Kasumi-1 (cell line): Measurements from ENCODE around the gene CMSS1.
"Not testable (repeated sequence)": the region's sequence is repeated elsewhere in the genome, so short reads cannot be mapped to it uniquely, and the experiment has no call there.

Experiments
- DNase-seq, 2 experiments: peaks; one replicate each; lab custom pipeline; 2025; lab: John Stamatoyannopoulos, UW

The CMSS1 gene

DNA sequence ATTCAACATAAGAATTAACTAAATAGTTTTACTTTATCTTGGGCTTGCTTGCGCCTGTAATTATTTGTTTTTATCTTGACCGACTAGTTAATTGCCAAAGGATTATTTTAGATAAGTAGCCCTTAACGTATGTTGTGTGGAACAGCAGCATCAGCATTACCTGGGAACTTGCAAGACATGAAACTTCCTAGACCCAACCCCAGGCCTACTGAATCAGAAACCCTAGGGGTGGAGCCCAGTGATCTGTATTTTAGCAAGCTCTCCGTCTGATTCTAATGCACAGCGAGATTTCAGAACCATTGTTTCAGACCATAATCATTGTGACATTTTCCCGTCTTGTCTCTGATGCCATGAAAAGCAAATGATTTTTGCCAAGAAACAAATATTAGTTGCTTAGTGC, 265.5 kb downstream of the CMSS1 start:
- no peak for DNase-seq

DNA sequence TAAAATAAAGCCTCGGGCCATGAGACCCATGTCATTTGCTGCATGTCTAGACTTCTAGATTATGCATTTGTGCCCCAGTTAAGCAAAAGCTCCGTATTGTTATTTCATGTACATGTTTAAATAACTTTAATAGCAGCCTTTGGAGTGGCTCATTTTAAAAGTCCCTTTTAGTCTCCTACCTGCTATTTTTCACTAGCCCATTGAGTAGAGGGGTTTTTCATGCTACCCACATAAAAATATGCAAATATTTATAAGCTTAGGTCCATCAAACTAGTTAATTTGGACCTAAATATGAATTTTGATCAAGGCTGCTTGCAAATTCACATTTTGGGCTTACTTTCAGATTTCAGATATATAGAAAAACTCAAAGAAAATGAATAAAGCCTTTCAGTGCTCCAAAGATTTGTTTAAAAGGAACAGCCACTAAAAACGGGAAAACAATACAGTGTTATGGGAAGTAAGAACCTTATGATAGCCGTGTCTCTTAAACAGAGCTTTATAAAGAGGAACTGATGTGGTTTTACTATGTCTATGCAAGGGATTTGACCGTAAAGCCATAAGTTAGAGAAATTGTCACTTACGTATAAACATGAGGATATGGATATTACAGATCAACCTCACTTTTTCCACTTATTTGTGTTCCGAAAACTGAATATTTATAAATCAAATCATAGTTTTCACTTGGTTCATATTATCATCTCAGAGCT, 266.6 kb downstream of the CMSS1 start:
- DNase-seq: peak; percentile 78 to 87

DNA sequence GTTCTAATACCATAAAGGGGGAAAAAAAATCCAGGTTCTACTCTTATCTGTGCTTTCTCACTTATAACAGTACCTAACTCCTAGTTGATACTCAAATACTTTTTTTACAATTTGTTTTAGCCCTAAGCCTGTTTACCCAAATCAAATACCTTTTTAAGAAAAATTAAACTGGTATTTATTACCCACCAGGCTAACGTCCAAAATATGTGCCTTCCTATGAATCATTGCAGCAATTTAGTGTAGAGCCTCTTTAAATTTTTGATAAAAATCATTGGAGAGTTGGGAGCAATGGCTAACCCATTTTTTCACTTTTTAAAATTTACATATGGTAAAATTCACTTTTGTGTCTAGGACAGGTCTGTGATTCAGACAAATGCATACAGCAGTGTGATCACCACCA, 268.7 kb downstream of the CMSS1 start:
- no peak for DNase-seq

DNA sequence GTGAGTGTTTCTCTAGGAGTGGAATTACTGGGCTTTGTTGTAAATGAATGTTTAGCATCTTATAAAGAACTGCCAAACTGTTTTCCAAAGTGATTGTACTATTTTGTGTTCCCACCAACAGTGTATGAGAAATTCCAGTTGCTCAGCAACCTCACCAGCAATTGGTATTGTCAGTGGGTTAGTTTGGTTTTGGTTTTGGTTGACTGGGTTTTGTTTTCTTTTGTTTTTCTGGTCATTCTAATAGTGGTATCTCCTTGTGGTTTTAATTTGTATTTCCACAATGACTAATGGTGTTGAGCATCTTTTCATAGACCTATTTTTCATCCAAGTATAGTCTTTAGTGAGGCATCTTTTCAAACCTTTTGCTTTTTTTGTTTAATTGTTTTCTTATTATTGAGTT, 269.5 kb downstream of the CMSS1 start:
- DNase-seq: no peak

DNA sequence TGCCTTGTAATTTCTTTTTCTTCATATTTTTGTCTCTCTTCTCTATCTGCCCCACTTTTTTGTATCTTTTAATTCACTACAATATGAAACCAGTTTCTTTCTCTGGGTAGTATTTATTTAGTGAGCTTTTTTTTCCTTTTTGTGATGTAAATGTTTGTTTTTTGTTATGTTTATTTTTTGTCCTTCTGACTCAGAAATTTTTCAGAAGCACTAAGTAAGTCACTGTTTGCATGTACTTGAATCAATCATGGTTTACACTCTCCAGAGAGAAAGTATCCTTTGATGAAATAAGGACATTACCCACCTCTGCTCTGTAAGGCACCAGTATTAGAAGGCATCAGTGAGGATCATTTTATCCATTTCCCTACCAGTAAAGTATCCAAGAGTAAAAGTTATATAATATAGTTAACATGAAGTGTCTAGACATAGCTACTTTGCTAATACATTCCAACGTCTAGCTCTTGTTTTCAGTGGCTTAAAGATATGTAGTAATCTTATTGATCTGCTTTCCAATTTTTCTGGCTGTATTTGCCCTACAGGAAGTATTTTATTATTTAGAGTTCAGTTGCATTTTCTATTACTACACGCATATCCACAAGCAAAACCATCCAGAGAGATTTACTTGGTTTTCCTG, 271.2 kb downstream of the CMSS1 start:
- DNase-seq: no peak

DNA sequence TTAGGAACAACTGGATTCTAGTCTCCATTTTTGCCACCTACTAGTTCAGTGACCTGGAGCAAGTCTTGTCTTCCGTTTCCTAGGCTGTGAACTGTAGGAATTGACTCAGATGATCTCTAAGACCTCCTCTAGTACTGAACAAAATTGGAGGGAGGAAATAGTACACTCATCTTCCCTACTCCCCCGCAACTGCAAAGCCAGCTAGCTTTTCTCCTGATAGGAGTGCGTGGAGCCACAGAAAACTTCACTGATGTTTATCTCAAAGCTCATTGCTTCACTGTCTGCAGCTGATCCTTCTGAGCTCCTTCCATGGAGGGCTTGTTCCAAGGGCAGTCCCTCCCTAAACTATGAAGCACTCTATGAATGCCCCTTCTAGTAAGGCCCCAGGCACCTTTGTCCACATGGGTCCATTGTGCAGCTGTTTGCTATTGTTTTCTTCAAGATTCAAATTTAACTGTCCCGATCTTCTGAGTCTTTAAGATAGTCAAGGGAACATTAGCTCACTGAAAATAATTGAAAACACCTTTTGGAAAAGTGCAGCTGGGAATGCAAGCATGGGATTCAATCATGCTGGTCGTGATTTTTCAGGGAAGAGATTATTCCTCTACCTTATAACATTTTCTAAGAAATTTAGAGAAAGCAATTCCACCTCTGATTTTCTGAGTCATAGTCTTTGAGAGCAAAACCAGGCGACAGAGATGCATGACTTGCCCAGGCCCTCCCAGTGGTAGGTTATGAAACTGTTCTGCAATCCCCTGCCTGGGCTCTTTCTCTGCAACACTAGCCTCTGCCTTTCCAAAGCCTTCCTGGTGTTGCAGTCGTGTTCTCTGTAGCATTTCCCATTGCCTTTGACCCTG, 272.4 kb downstream of the CMSS1 start:
- peak; percentile 70 to 90 for DNase-seq

DNA sequence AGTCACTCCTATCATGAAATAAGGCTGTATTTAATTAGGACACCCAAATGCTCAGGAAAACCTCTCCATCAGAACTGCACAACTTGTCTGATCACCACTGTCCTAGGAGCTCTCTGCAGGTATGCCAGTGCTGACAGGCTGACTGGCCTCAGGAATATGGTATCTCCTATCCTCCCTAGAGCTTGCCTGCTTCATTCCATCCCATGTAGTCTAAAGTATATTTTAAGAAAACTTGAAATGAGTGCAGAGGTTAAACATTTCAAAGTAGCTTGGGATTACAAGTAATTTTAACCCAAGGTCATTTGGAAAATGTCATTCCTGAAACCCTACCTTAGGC, 273.0 kb downstream of the CMSS1 start:
- no peak for DNase-seq

DNA sequence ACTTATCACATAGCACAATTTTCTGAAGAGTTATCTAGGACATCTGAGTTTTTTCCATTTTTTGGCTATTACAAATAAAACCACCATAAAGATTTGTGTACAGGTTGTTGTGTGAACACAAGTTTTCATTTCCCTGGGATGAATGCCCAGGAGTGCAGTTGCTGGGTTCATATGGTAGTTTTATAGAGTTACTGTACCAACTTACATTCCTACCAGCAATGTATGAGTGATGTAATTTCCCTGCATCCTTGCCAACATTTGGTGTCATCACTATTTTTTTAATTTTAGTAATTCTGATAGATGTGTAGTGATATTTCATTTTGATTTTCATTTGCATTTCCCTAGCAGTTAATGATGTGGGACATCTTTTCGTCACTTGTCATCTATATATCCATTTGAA, 276.2 kb downstream of the CMSS1 start:
- no peak for DNase-seq

DNA sequence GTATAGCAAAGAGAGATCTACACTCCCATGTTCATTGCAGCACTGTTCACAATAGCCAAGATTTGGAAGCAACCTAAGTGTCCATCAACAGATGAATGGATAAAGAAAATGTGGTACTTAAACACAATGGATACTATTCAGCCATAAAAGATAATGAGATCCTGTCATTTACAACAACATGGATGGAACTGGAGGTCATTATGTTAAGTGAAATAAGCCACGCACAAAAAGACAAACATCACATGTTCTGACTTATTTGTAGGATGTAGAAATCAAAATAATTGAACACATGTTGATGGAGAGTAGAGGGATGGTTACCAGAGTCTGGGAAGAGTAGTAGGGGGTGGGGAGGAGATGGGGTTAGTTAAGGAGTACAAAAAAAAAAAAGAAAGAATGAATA, 278.6 kb downstream of the CMSS1 start:
- DNase-seq: not testable (repeated sequence)

DNA sequence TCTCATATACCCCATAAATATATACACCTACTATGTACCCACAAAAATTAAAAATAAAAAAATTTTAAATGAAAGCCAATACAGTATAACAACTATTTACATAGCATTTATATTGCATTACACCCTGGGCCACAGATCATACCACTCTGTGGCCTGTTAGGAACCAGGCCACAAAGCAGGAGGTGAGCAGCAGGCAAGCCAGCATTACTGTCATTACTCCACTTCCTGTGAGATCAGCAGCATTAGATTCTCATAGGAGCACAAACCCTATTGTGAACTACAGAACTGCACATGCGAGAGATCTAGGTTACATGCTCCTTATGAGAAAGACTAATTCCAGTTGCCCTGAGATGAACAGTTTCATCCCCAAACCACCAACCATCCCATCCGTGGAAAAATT, 279.2 kb downstream of the CMSS1 start:
- no peak for DNase-seq

DNA sequence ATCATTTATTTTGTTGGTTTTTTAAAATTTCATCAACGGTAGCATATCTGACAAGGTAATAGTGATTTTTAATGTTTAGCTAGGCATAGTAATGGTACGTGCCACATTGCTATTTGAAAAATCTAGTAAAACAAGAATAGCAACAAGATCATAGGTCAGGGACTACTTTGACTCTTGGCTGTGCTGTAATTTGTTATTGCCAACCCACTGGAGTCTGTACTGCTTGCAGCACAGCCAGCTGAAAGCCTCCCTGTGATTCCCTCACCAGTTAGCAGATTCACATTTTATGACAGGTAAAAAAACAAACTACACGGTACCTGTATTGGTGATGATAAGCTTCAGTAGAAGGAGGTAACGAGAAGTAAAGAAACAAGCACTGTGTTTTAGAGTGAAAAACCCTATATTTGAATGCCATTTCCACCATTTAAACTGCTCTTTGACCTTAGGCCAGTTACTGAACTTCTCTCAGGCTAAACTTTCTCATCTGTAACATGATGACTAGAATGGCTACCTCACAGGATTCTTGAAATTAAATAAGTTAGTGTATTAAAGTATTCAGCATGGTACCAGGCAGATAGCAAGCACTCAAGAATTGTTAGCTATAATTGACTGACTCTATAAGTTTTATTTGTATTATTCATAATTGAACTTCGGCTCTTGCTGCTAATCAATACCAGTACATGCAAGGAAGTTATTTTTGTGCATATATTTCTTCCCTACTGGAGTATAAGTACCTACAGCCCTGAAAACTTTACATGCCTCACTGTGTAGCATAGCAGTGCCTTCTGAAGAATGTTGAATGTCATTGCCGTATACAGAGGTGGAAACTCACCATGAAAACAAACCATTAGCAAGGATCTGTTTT, 280.5 kb downstream of the CMSS1 start:
- no peak for DNase-seq

DNA sequence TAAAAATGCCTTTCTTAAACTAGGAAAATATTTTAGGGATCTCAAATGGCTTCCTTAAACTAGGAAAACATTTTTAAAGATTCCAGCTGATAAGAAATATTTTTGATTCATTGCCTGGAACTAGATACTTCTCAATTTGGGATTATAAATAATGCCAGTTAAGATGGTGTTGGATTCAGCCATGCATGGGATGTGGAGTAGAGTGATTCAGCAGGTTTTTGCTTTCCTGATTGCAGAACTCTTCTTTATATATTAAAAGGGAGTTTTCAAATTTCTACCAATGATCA, 281.1 kb downstream of the CMSS1 start:
- DNase-seq: no peak

DNA sequence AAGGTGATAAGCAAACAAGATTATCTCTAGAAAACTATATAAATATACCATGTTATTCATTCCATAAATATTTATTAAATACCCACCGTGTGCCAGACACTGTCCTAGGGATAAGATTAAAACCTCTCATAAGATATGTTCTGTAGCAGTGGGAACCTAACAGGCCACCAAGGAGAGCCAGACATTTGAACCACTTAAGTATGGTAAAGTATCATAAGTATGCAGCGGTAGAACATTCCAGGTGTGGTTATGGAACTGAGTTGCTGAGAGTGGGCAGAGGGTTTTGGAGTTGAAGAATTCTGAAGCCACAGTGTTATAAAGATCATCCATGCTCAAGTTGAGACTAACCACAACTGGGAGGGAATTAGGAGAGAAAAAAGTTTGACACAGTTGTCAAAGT, 282.0 kb downstream of the CMSS1 start:
- DNase-seq: no peak

DNA sequence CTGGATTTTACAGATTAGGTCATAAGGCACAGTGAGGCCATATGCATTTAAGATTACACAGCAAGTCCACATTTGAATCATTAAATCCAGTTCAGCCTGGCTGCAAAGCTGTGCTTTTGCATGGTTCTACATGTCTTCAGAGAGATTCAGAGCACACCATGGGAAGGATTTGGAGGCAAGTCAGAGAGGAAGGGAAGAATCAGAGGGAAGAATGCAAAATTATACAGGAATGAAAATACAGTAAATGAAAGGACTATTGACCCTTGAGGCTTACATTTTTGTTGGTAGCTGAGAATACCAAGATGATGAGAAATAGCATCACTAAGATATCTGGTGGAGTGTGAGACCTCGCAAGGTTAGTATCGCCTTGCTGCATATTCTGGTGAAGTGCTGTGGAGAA, 282.8 kb downstream of the CMSS1 start:
- DNase-seq: no peak

DNA sequence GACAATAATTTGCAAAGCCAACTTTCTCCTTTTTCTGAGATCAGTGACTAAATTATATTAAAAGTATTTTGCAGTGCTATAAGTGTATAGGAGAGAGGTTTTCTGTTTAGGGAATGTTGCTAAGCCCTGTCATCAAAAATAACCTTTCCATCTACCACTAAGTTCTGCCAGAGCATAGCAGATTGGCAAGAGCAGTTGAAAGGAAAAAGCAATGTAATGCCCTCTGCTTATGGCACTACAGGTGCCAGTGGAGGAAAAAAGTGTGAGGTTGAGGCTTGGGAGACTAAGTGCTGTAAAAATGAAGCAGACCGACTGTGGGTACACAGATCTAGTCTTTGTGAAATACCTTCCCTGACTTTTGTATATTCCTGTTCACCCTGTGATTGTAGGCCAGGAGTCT, 285.1 kb downstream of the CMSS1 start:
- DNase-seq: no peak

DNA sequence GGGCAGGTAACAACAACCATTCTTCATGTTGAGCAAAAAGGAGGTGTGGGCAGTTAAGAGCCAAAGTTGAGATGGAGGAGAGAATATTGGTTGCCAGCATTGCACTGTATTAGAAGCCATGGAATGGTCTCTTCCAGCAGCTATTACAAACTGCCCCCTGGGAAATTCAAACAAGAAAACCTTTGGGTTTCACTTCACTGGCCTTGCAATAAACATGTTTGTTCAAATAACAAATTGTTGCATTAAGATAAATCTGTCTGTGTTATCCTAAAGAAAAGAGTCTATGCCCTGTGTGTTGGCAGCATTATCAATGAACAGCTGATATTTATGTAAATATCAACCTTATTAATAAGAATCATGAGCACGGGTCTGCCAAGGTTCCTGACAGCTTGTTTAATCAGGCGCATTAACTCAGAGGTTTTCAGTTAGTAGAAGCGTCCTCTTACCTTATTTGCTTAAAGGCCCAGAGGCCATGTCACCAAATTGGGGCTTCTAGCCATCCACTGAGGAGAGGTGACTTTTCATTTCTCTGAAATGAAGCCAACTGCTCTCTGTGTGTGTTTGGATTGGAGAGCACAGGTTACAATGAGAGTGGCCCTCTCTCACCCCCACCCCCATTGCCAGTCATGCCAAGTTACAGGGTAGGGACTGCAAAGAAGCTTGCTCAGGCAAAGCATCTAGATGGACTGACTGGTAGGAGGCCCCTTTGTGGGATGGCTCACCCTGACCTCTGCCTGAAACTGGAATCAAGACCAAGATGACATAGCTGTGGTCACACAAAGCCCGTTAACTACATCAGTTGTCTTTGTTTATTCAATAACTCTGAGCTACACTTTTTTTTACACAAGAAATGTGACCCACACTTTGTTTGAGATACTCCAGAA, 286.1 kb downstream of the CMSS1 start:
- DNase-seq: no peak

DNA sequence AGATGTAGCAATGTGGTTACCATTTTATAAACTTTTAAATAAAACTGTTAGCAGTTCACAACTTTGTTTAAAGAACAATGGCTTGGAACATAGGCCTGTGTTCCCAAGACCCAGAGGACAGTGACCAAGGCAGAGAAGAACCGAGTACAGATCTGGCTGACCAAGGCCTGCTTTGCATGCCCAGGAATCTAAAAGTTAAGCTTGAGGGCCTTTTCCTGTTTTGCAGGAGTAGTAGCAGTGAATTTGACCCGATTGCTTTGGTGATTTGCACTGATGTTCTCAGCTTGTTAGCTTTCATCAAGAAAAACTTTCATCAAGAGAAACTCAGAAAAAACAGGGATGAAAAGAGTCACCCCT, 286.8 kb downstream of the CMSS1 start:
- no peak for DNase-seq

DNA sequence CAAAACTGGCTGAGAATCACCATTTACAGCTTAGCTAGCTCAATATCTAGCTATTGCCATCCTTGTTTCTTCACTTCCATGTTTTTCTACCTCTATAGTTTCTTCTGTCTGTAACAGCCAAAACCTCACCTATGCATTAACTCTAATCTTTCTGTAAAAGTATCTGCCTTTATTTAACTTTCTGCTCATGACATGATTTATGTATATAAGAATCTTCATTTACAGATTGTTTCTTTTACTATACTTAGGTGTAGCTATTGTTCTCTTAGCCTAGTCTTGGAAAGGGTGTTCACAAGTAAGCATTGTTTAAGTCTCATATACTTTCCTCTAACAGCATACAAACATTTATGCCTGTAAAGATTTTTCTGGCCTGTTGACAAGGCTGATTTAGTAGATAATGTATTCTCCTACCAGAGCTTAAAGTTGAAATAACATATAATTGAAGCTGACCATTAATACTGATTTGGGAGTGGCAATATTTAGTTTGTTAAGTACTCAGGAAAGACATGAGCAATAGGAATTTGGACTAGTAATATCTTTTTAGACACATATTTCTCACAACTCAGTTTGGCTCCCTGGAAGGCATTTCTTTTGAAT, 287.3 kb downstream of the CMSS1 start:
- no peak for DNase-seq

DNA sequence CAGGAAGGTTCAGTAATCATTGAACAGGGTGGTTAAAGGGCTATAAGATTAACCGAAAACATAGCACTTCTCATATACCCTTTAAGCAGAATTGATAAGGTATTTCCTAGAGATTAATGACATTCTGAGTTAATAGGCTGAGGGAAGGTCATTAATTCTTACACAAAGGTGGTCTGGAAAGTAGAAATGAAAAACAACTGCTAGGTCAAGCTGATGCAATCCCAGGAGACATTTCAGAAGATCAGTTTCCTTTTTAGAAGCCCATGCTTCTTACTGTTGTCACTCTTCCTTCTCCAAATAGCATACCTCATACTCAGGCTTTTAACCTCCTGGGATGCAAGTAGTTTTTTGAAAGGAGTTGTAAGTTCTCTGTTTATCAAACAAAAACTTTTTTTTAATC, 287.8 kb downstream of the CMSS1 start:
- no peak for DNase-seq

DNA sequence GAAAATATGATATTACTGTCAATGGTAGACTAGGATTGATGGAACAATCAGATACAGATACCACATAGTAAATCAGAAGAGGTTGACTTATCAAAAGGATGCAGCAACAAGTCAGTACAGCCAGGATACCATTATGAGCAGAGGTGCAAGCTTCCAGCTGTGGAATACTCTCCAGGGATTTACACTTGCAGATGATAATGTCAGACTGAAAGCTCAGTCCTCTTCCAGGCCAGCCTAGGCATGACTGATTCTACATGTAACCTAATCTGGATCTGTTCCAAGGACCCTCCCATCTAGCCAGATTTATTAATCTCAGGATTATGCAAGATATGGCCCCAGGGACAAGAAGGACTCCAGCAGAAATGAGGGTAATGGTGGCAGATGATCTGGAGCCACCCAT, 288.4 kb downstream of the CMSS1 start:
- no peak for DNase-seq

DNA sequence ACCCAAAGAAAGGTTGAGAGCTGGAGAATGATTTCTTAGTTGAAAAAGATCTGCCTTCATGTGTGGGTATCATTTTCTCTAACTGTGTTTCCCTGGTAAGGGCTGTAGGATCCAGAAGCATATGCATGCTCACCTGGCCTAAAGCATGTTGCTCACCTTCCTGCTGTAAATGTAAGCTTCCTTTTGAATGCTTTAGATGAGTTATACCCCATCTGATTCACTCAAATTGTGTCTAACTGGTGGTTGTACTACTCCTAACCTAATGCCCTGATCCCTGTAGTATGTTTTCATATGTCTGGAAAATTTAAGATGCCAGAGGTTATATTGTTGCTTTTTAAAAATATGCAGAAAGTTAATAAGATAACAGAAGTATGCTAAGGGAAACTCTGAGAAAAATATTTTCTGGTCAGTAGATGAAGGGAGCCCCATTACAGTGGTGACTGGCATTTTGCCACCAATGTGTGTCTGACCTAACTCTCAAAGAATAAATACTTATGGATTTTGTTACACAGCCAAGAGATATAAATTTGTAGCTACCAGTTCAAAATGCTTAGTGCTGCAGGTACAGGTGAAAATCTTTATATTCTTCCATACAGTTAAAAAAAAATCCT, 289.0 kb downstream of the CMSS1 start:
- no peak for DNase-seq
